Naive thymus-derived CD8-positive, alpha-beta T cell (primary cell): ENCODE data around the gene TYK2. TPM values are rescaled to one million over a fixed set of nuclear protein-coding genes. Genes with fewer than 3 reads are reported as not detected.
"Not testable (repeated sequence)": the region's sequence is repeated elsewhere in the genome, so short reads cannot be mapped to it uniquely, and the experiment has no call there.

Experiments
- ATAC-seq, 2 donors: fragments of 150-1000 bp; cut with Tn5 transposase in 1 of 2; sonication (Bioruptor Pico), chemical (Tn5 transposase) in 1 of 2; 1 replicate in 1 of 2; 2 replicates in 1 of 2; pipeline ENCODE4 v1.10.0; 2021; ENCODE audit warnings: mild to moderate bottlenecking in 2 of 2, moderate library complexity in 2 of 2
- POLR2A ChIA-PET: fragments of 350-600 bp; sonication (Branson Sonifier 250); formaldehyde crosslinking; loops from one replicate; lab custom pipeline; 2021; ENCODE audit warnings: antibody characterized with exemption; lab: Charles Lee
- DNase-seq, 10 donors: peaks; one replicate each; pipeline versions ENCODE4 v3.0.0 to v3.0.0-alpha.2; 2020 to 2022
- H3K27ac Mint-ChIP-seq, 10 donors: one replicate each; pipeline ENCODE4 v1.8.0; 2020 to 2022; ENCODE audit warnings: mild to moderate bottlenecking in 10 of 10, mixed read lengths in 10 of 10, moderate library complexity in 4 of 10, inconsistent platforms in 1 of 10
- H3K27me3 Mint-ChIP-seq, 5 donors: one replicate each; pipeline ENCODE4 v1.8.0; 2021 to 2022; ENCODE audit warnings: mixed read lengths in 5 of 5
- H3K36me3 Mint-ChIP-seq, 3 donors: one replicate each; pipeline ENCODE4 v1.8.0; 2020 to 2022; ENCODE audit warnings: mixed read lengths in 3 of 3, mild to moderate bottlenecking in 2 of 3, inconsistent platforms in 1 of 3
- H3K4me1 Mint-ChIP-seq, 4 donors: one replicate each; pipeline ENCODE4 v1.8.0; 2021 to 2022; ENCODE audit warnings: mixed read lengths in 4 of 4
- H3K4me3 Mint-ChIP-seq, 10 donors: one replicate each; pipeline ENCODE4 v1.8.0; 2020 to 2022; ENCODE audit warnings: mild to moderate bottlenecking in 10 of 10, mixed read lengths in 10 of 10, moderate library complexity in 6 of 10, inconsistent platforms in 1 of 10
- H3K9me3 Mint-ChIP-seq, 9 donors: one replicate each; pipeline ENCODE4 v1.8.0; 2020 to 2022; ENCODE audit warnings: mixed read lengths in 9 of 9, mild to moderate bottlenecking in 3 of 9, inconsistent platforms in 1 of 9, moderate library complexity in 1 of 9
- polyA plus RNA-seq, 3 donors: library from polyadenylated mRNA; unstranded; fragments of 300-500 nt; fragmentation: Illumina TruSeq; gene quantifications; one replicate each; pipeline ENCODE4 v1.2.3, GENCODE V29; 2021
- total RNA-seq, 8 experiments: library from RNA in 2 of 8; stranded (reverse) in 2 of 8; gene quantifications; one replicate each; pipeline ENCODE4 v1.2.3 and lab custom pipeline; 2021 to 2026

Gene TYK2
- total and polyA plus RNA-seq, 5 experiments from 2014 or later, result 33.4 to 319 (median 50.3) TPM

- no peak for ATAC-seq
Measured at GRCh38 chr19:10392120-10392519, 11.7 kb upstream of the TYK2 start.

GRCh38 chr19:10390652-10391286 is 10.4 kb upstream of the TYK2 start:
- POLR2A ChIA-PET, result interaction anchor here (0.9 to 1.2 kb wide), 4 partner anchors 10 to 121 kb away, joined by 4 to 6 read pairs (median 5); partner anchors contain the start of genes ICAM1 and TYK2
- Mint-ChIP-seq H3K9me3 (no peaks in the 10 kb centered on the region), H3K4me1 (peaks cover 0 to 7% (median 2%) of the 10 kb centered on the region in 4 donors), H3K4me3 (no peak overlapping the region), H3K36me3 (peaks cover 0 to 39% (median 8%) of the 10 kb centered on the region in 3 donors), H3K27ac (peak overlapping the region in 7 of 10 donors; percentile 23 to 88 (median 71)), H3K27me3 (no peaks in the 10 kb centered on the region)
- ATAC-seq, result peak; percentile 57 to 62
- peak; percentile 44 to 83 (median 59) for DNase-seq

More at GRCh38 chr19:10392120-10392519, 11.7 kb upstream of the TYK2 start:
- Mint-ChIP-seq H3K4me1 (peaks cover 0 to 7% (median 4%) of the 10 kb centered on the region in 4 donors), H3K36me3 (peaks cover 0 to 50% (median 10%) of the 10 kb centered on the region in 3 donors), H3K4me3 (no peak overlapping the region), H3K27me3 (no peaks in the 10 kb centered on the region), H3K9me3 (no peaks in the 10 kb centered on the region), H3K27ac (peak overlapping the region in 2 of 10 donors; percentile 29 to 40)
- POLR2A ChIA-PET, result interaction anchor here (0.8 to 1.6 kb wide), 2 partner anchors 11 to 133 kb away, joined by 4 to 5 read pairs; partner anchors contain the start of gene TYK2
- DNase-seq, result no peak

- H3K4me1 Mint-ChIP-seq, result peaks cover 0 to 7% (median 2%) of the 10 kb centered on the region in 4 donors
- ATAC-seq, result no peak
- no peak overlapping the region for H3K4me3 Mint-ChIP-seq
- DNase-seq, result no peak
- peak overlapping the region in 3 of 10 donors; percentile 27 to 89 (median 71) for H3K27ac Mint-ChIP-seq
- POLR2A ChIA-PET, result interaction anchor here (0.9 to 4.6 kb wide), 3 partner anchors 9 to 120 kb away, joined by 4 to 52 read pairs (median 6); partner anchors contain the start of genes ICAM1 and TYK2
- H3K36me3 Mint-ChIP-seq, result peaks cover 0 to 33% (median 8%) of the 10 kb centered on the region in 3 donors
- H3K27me3 Mint-ChIP-seq, result no peaks in the 10 kb centered on the region
- no peaks in the 10 kb centered on the region for H3K9me3 Mint-ChIP-seq
Measured at GRCh38 chr19:10389863-10390262, 9.5 kb upstream of the TYK2 start.

GRCh38 chr19:10388957-10389356 is 8.6 kb upstream of the TYK2 start:
- H3K27ac Mint-ChIP-seq, result peak overlapping the region in 5 of 10 donors; percentile 33 to 80 (median 67)
- ATAC-seq, result peak; percentile 72 to 74
- H3K36me3 Mint-ChIP-seq, result peaks cover 0 to 25% (median 8%) of the 10 kb centered on the region in 3 donors
- H3K4me3 Mint-ChIP-seq, result peak overlapping the region in 1 of 10 donors; percentile 20
- H3K4me1 Mint-ChIP-seq, result peaks cover 0 to 7% (median 2%) of the 10 kb centered on the region in 4 donors
- peak; percentile 65 to 89 (median 79) for DNase-seq
- H3K9me3 Mint-ChIP-seq, result no peaks in the 10 kb centered on the region
- POLR2A ChIA-PET, result interaction anchor here (0.7 to 4.6 kb wide), 5 partner anchors 72 to 466 kb away, joined by 3 to 52 read pairs (median 3); partner anchors contain the start of genes FDX2 and ICAM1
- no peaks in the 10 kb centered on the region for H3K27me3 Mint-ChIP-seq

GRCh38 chr19:10384580-10384979 is 4.2 kb upstream of the TYK2 start:
- Mint-ChIP-seq H3K27me3 (no peaks in the 10 kb centered on the region), H3K4me3 (no peak overlapping the region), H3K36me3 (no peaks in the 10 kb centered on the region), H3K27ac (no peak overlapping the region), H3K4me1 (peaks cover 6 to 25% (median 18%) of the 10 kb centered on the region in 4 donors), H3K9me3 (no peaks in the 10 kb centered on the region)
- POLR2A ChIA-PET, result no interaction called here
- no peak for DNase-seq
- no peak for ATAC-seq

GRCh38 chr19:10383223-10383499 is 2.8 kb upstream of the TYK2 start:
- H3K4me1 Mint-ChIP-seq, result peaks cover 8 to 25% (median 24%) of the 10 kb centered on the region in 4 donors
- not testable (repeated sequence) for ATAC-seq, H3K9me3 Mint-ChIP-seq, H3K27ac Mint-ChIP-seq, DNase-seq, H3K27me3 Mint-ChIP-seq, H3K4me3 Mint-ChIP-seq, H3K36me3 Mint-ChIP-seq
- POLR2A ChIA-PET, result interaction anchor here (0.5 to 1.1 kb wide), 4 partner anchors 13 to 125 kb away, joined by 3 to 6 read pairs (median 3); no protein-coding TSS in a partner anchor

GRCh38 chr19:10379880-10380312 is 476 bp downstream of the TYK2 start:
- H3K36me3 Mint-ChIP-seq, result peaks cover 0 to 29% (median 7%) of the 10 kb centered on the region in 3 donors
- POLR2A ChIA-PET, result interaction anchor here (0.7 to 2.3 kb wide), 13 partner anchors 21 to 449 kb away, joined by 3 to 13 read pairs (median 4); partner anchors contain the start of genes ICAM1 and RAVER1
- H3K27ac Mint-ChIP-seq, result peak overlapping the region; percentile 85 to 98 (median 93)
- peaks cover 9 to 32% (median 28%) of the 10 kb centered on the region in 4 donors for H3K4me1 Mint-ChIP-seq
- ATAC-seq (peak in 1 of 2 donors; percentile 0), DNase-seq (no peak)
- H3K4me3 Mint-ChIP-seq, result peak overlapping the region; percentile 88 to 97 (median 94)
- no peaks in the 10 kb centered on the region for H3K9me3 Mint-ChIP-seq
- no peaks in the 10 kb centered on the region for H3K27me3 Mint-ChIP-seq

GRCh38 chr19:10378124-10378523 is 2.2 kb downstream of the TYK2 start:
- H3K4me1 Mint-ChIP-seq, result peaks cover 9 to 36% (median 30%) of the 10 kb centered on the region in 4 donors
- H3K4me3 Mint-ChIP-seq, result peak overlapping the region in 1 of 10 donors; percentile 32
- no peak for ATAC-seq
- no peak overlapping the region for H3K27ac Mint-ChIP-seq
- POLR2A ChIA-PET, result interaction anchor here (0.6 to 1.4 kb wide), 3 partner anchors 22 to 47 kb away, joined by 4 to 6 read pairs (median 4); no protein-coding TSS in a partner anchor
- H3K9me3 Mint-ChIP-seq, result no peaks in the 10 kb centered on the region
- no peaks in the 10 kb centered on the region for H3K27me3 Mint-ChIP-seq
- peaks cover 0 to 38% (median 9%) of the 10 kb centered on the region in 3 donors for H3K36me3 Mint-ChIP-seq
- no peak for DNase-seq

GRCh38 chr19:10377140-10377640 is 3.2 kb downstream of the TYK2 start:
- H3K4me1 Mint-ChIP-seq, result peaks cover 9 to 37% (median 31%) of the 10 kb centered on the region in 4 donors
- not testable (repeated sequence) for DNase-seq, H3K27ac Mint-ChIP-seq, H3K9me3 Mint-ChIP-seq, H3K27me3 Mint-ChIP-seq, ATAC-seq
- peaks cover 0 to 47% (median 9%) of the 10 kb centered on the region in 3 donors for H3K36me3 Mint-ChIP-seq
- peak overlapping the region in 2 of 10 donors; percentile 33 to 56 for H3K4me3 Mint-ChIP-seq
- POLR2A ChIA-PET, result interaction anchor here (0.6 kb wide), 1 partner anchor 70 kb away, joined by 4 read pairs; no protein-coding TSS in a partner anchor

- Mint-ChIP-seq H3K36me3 (peaks cover 0 to 62% (median 9%) of the 10 kb centered on the region in 3 donors), H3K27me3 (no peaks in the 10 kb centered on the region), H3K9me3 (no peaks in the 10 kb centered on the region), H3K27ac (no peak overlapping the region), H3K4me3 (no peak overlapping the region), H3K4me1 (peaks cover 5 to 26% (median 17%) of the 10 kb centered on the region in 4 donors)
- no peak for DNase-seq
- ATAC-seq, result no peak
- POLR2A ChIA-PET, result interaction anchor here (0.7 kb wide), 2 partner anchors 43 to 178 kb away, joined by 3 to 4 read pairs; no protein-coding TSS in a partner anchor
Measured at GRCh38 chr19:10374931-10375330, 5.4 kb downstream of the TYK2 start.

- peaks cover 6 to 24% (median 9%) of the 10 kb centered on the region in 4 donors for H3K4me1 Mint-ChIP-seq
- H3K9me3 Mint-ChIP-seq, result no peaks in the 10 kb centered on the region
- DNase-seq (no peak), ATAC-seq (no peak)
- H3K4me3 Mint-ChIP-seq, result no peak overlapping the region
- H3K27ac Mint-ChIP-seq, result no peak overlapping the region
- peaks cover 0 to 76% (median 13%) of the 10 kb centered on the region in 3 donors for H3K36me3 Mint-ChIP-seq
- no peaks in the 10 kb centered on the region for H3K27me3 Mint-ChIP-seq
- POLR2A ChIA-PET, result no interaction called here
Measured at GRCh38 chr19:10372690-10373089, 7.7 kb downstream of the TYK2 start.

- H3K27ac Mint-ChIP-seq, result peak overlapping the region in 2 of 10 donors; percentile 24 to 59
- peaks cover 0 to 82% (median 11%) of the 10 kb centered on the region in 3 donors for H3K36me3 Mint-ChIP-seq
- H3K27me3 Mint-ChIP-seq, result no peaks in the 10 kb centered on the region
- no peak overlapping the region for H3K4me3 Mint-ChIP-seq
- H3K4me1 Mint-ChIP-seq, result peaks cover 1 to 10% (median 7%) of the 10 kb centered on the region in 4 donors
- DNase-seq (no peak), ATAC-seq (no peak)
- H3K9me3 Mint-ChIP-seq, result no peaks in the 10 kb centered on the region
- POLR2A ChIA-PET, result interaction anchor here (0.7 kb wide), 1 partner anchor 381 kb away, joined by 3 read pairs; no protein-coding TSS in a partner anchor
Measured at GRCh38 chr19:10368101-10368803, 12.1 kb downstream of the TYK2 start.
